Stomach (tissue), 4 donors: ENCODE measurements around the gene NOP58.

Experiments used
- POLR2A ChIP-seq, 4 donors: fragments of 450-650 bp; IDR thresholded peaks; one replicate each; pipeline ENCODE4 v1.6.1; 2016; ENCODE audit warnings: antibody characterized with exemption in 4 of 4, control low read depth in 2 of 4, mild to moderate bottlenecking in 1 of 4, moderate library complexity in 1 of 4
- POLR2AphosphoS5 ChIP-seq, 3 donors: sonication (generic); formaldehyde crosslinking; IDR thresholded peaks; one replicate each; pipeline ENCODE4 v1.6.1; 2016; ENCODE audit warnings: antibody characterized with exemption in 3 of 3
- TF ChIP-seq, protein P1 (sequence below), 7 experiments: fragments of 450-650 bp in 4 of 7; fragments of 200-600 bp in 3 of 7; sonication (generic) in 3 of 7; IDR thresholded peaks; one replicate each; pipeline ENCODE4 v1.5.1; 2016 to 2019; ENCODE audit warnings: antibody characterized with exemption in 7 of 7, control low read depth in 2 of 7, mild to moderate bottlenecking in 1 of 7

DNA sequence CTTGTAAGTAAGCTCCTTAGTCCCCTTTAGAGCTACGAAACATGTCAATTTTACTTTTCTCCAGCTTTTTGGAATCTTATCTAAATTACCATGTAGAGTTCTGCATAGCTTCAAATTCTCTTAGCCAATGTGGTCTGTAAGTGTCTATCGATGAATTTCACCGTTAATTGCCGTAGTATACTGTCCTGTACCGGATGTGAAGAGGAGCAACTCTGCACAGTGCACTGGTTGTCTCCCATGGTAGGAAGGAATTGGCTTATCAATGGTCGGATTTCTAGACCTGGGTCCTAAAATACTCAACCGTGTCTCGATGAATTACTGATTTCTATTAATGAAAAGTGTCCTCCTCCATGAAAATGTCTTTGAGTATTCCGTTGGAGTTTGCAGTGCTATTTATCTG, 1.9 kb downstream of the NOP58 start:
- no peak for TF ChIP-seq POLR2A (IDR thresholded peaks at IDR 0.05)
- TF ChIP-seq, protein P1, sequence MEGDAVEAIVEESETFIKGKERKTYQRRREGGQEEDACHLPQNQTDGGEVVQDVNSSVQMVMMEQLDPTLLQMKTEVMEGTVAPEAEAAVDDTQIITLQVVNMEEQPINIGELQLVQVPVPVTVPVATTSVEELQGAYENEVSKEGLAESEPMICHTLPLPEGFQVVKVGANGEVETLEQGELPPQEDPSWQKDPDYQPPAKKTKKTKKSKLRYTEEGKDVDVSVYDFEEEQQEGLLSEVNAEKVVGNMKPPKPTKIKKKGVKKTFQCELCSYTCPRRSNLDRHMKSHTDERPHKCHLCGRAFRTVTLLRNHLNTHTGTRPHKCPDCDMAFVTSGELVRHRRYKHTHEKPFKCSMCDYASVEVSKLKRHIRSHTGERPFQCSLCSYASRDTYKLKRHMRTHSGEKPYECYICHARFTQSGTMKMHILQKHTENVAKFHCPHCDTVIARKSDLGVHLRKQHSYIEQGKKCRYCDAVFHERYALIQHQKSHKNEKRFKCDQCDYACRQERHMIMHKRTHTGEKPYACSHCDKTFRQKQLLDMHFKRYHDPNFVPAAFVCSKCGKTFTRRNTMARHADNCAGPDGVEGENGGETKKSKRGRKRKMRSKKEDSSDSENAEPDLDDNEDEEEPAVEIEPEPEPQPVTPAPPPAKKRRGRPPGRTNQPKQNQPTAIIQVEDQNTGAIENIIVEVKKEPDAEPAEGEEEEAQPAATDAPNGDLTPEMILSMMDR (IDR thresholded peaks at IDR 0.05): no peak
- no peak for TF ChIP-seq POLR2AphosphoS5 (IDR thresholded peaks at IDR 0.05)
